Activated T-cell treated with anti-CD3 and anti-CD28 coated beads for 24 hours (primary cell): ENCODE measurements around the gene TMEM270.
A peak's percentile ranks its signal among the peaks of the same experiment; 100 is the strongest.
"Not testable (repeated sequence)": the region's sequence is repeated elsewhere in the genome, so short reads cannot be mapped to it uniquely, and the experiment has no call there.

ENCODE experiments used
- DNase-seq: peaks from one replicate; pipeline ENCODE4 v3.0.0-alpha.2; 2020; ENCODE audit warnings: low read depth

Gene TMEM270

GRCh38 chr7:73860859-73861258 lies at the start of gene TMEM270:
TSS of gene TMEM270 (plus strand) at chr7:73861159. CDS start at chr7:73861195, 36 bp downstream.
- DNase-seq: no peak

GRCh38 chr7:73811760-73812168 lies 49.2 kb upstream of the TMEM270 start:
- peak; percentile 32 for DNase-seq

- DNase-seq: no peak
Observed at GRCh38 chr7:73812996-73813395, 48.0 kb upstream of the TMEM270 start.

- DNase-seq: no peak
Observed at GRCh38 chr7:73815436-73815835, 45.5 kb upstream of the TMEM270 start.

- no peak for DNase-seq
Observed at GRCh38 chr7:73817121-73817520, 43.8 kb upstream of the TMEM270 start.

GRCh38 chr7:73820013-73820412 lies 40.9 kb upstream of the TMEM270 start:
- DNase-seq: no peak

GRCh38 chr7:73821597-73822285 lies 39.2 kb upstream of the TMEM270 start:
- DNase-seq: not testable (repeated sequence)

GRCh38 chr7:73822319-73823173 lies 38.4 kb upstream of the TMEM270 start:
- DNase-seq: no peak

GRCh38 chr7:73823257-73823656 lies 37.7 kb upstream of the TMEM270 start:
- no peak for DNase-seq

- no peak for DNase-seq
Observed at GRCh38 chr7:73823873-73824592, 36.9 kb upstream of the TMEM270 start.

GRCh38 chr7:73824986-73825385 lies 36.0 kb upstream of the TMEM270 start:
- DNase-seq: no peak

- no peak for DNase-seq
Observed at GRCh38 chr7:73827567-73828106, 33.3 kb upstream of the TMEM270 start.

- DNase-seq: no peak
Observed at GRCh38 chr7:73828107-73828803, 32.7 kb upstream of the TMEM270 start.

- DNase-seq: no peak
Observed at GRCh38 chr7:73828972-73829371, 32.0 kb upstream of the TMEM270 start.

- DNase-seq: no peak
Observed at GRCh38 chr7:73829505-73829904, 31.5 kb upstream of the TMEM270 start.

- DNase-seq: no peak
Observed at GRCh38 chr7:73829921-73830680, 30.9 kb upstream of the TMEM270 start.

- no peak for DNase-seq
Observed at GRCh38 chr7:73830681-73831583, 30.0 kb upstream of the TMEM270 start, which contains the start of gene CLDN4. TSS of gene CLDN4 (plus strand) at chr7:73830996. CDS start at chr7:73831202, 206 bp downstream.

GRCh38 chr7:73831584-73831833 lies 29.4 kb upstream of the TMEM270 start:
- no peak for DNase-seq

- DNase-seq: no peak
Observed at GRCh38 chr7:73831834-73832651, 28.9 kb upstream of the TMEM270 start.
